Lung (tissue), 12 donors: ENCODE measurements around the gene PRIMPOL. TPM values are rescaled to one million over a fixed set of nuclear protein-coding genes. Genes with fewer than 3 reads are reported as not detected.
A peak's percentile ranks its signal among the peaks of the same experiment; 100 is the strongest.

Experiments used
- ATAC-seq: fragments of 200-7000 bp; cut with Tn5 transposase; one replicate; pipeline ENCODE4 v1.9.1; 2020; ENCODE audit warnings: moderate number of reproducible peaks; ENCODE audit not compliant: insufficient read depth, low FRiP score
- DNase-seq, 3 donors: peaks; one replicate each; pipeline ENCODE4 v3.0.0-alpha.2; 2013 to 2017
- H3K27ac ChIP-seq, 2 donors: one replicate each; pipeline ENCODE4 v1.5.1; 2013; ENCODE audit warnings: mild to moderate bottlenecking in 2 of 2, moderate library complexity in 2 of 2, control low read depth in 1 of 2, inconsistent platforms in 1 of 2, low read depth in 1 of 2, low read length in 1 of 2
- H3K27me3 ChIP-seq, 3 donors: one replicate each; pipeline ENCODE4 v1.5.1; 2013; ENCODE audit warnings: low read length in 2 of 3; ENCODE audit not compliant: control insufficient read depth in 3 of 3, insufficient read depth in 3 of 3
- H3K36me3 ChIP-seq, 4 donors: one replicate each; pipeline ENCODE4 v1.5.1; 2013; ENCODE audit warnings: low read length in 4 of 4, mild to moderate bottlenecking in 1 of 4, moderate library complexity in 1 of 4; ENCODE audit not compliant: control insufficient read depth in 4 of 4, insufficient read depth in 4 of 4
- H3K4me1 ChIP-seq, 5 donors: one replicate each; pipeline ENCODE4 v1.5.1; 2013; ENCODE audit warnings: low read length in 5 of 5, mild to moderate bottlenecking in 2 of 5, moderate library complexity in 1 of 5; ENCODE audit not compliant: control insufficient read depth in 5 of 5, insufficient read depth in 5 of 5
- H3K4me3 ChIP-seq: one replicate; pipeline ENCODE4 v1.5.1; 2013; ENCODE audit warnings: mild to moderate bottlenecking, control low read depth, moderate library complexity
- H3K9ac ChIP-seq, 2 donors: one replicate each; pipeline ENCODE4 v1.5.1; 2013; ENCODE audit warnings: low read length in 2 of 2, control low read depth in 1 of 2; ENCODE audit not compliant: insufficient read depth in 1 of 2
- H3K9me3 ChIP-seq, 4 donors: one replicate each; pipeline ENCODE4 v1.5.1; 2013; ENCODE audit warnings: low read length in 3 of 4, mild to moderate bottlenecking in 1 of 4, moderate library complexity in 1 of 4; ENCODE audit not compliant: control insufficient read depth in 4 of 4, insufficient read depth in 3 of 4
- CTCF ChIP-seq: IDR thresholded peaks from 2 replicates; pipeline ENCODE4 v1.5.1; 2012; ENCODE audit warnings: mild to moderate bottlenecking; ENCODE audit errors: control extremely low read depth, extremely low read depth
- WGBS, 2 donors: extraction: QIAGEN DNeasy Blood & Tissue Kit; methylation state at CpG; one replicate each; pipeline ENCODE4 v1.1.7; 2013; 5-methylcytosine and 5-hydroxymethylcytosine counted together
- polyA plus RNA-seq, 2 donors: library from polyadenylated mRNA; stranded (reverse); fragments of 200-250 nt; gene quantifications; one replicate each; pipeline ENCODE4 v1.2.1, GENCODE V29; 2013
- total RNA-seq, 2 donors: library from RNA; depleted of rRNA in 1 of 2; stranded (reverse); fragments of >200 nt in 1 of 2; gene quantifications; one replicate each; pipeline ENCODE4 v1.2.1, GENCODE V29; 2014 to 2021
- donor health status: control.
- donor health status: control.
- donor health status: Bipolar disorder and iron deficiency.
- donor health status: healthy.
- donor health status: DM: yes; HTN: yes; CAD: no.

PRIMPOL gene
- total and polyA plus RNA-seq, 4 donors: 7.3 to 43.4 (median 19.4) TPM

GRCh38 chr4:184636897-184637296, 12.6 kb upstream of the PRIMPOL start:
- Histone ChIP-seq H3K27me3 (no peaks in the 10 kb centered on the region), H3K9me3 (no peaks in the 10 kb centered on the region), H3K36me3 (peaks cover 11 to 25% (median 17%) of the 10 kb centered on the region in 4 donors), H3K9ac (no peak overlapping the region), H3K4me3 (no peak overlapping the region), H3K27ac (no peak overlapping the region), H3K4me1 (peaks cover 0 to 15% (median 0%) of the 10 kb centered on the region in 5 donors)
- no peak for DNase-seq
- 72 to 87% methylated on average over 4 of the region's 4 CpGs for WGBS, 2 donors
- no peak for TF ChIP-seq CTCF
- ATAC-seq: no peak

- Histone ChIP-seq H3K27me3 (no peaks in the 10 kb centered on the region), H3K36me3 (peaks cover 4 to 22% (median 10%) of the 10 kb centered on the region in 4 donors), H3K9ac (no peak overlapping the region), H3K4me1 (peaks cover 0 to 34% (median under 1%) of the 10 kb centered on the region in 5 donors), H3K4me3 (no peak overlapping the region), H3K27ac (no peak overlapping the region), H3K9me3 (no peaks in the 10 kb centered on the region)
- no peak for TF ChIP-seq CTCF
- DNase-seq (no peak), ATAC-seq (no peak)
- WGBS, 2 donors: 69 to 83% methylated on average over 3 of the region's 3 CpGs
Measured at GRCh38 chr4:184641022-184641421, 8.5 kb upstream of the PRIMPOL start.

- no peak for TF ChIP-seq CTCF
- no peaks in the 10 kb centered on the region for H3K9me3 ChIP-seq
Measured at GRCh38 chr4:184641451-184641850, 8.1 kb upstream of the PRIMPOL start.

GRCh38 chr4:184643731-184644130, 5.8 kb upstream of the PRIMPOL start:
- Histone ChIP-seq H3K36me3 (peaks cover 0 to 13% (median 2%) of the 10 kb centered on the region in 4 donors), H3K27me3 (no peaks in the 10 kb centered on the region), H3K4me3 (no peak overlapping the region), H3K9ac (no peak overlapping the region), H3K9me3 (no peaks in the 10 kb centered on the region), H3K4me1 (peaks cover 0 to 47% (median 13%) of the 10 kb centered on the region in 5 donors), H3K27ac (peak overlapping the region in 1 of 2 donors; percentile 33)
- no peak for TF ChIP-seq CTCF
- no peak for ATAC-seq
- DNase-seq: no peak
- WGBS, 2 donors: 69 to 86% methylated on average over 1 of the region's 1 CpG

More at GRCh38 chr4:184641451-184641850, 8.1 kb upstream of the PRIMPOL start:
- Histone ChIP-seq H3K27me3 (no peaks in the 10 kb centered on the region), H3K4me1 (peaks cover 0 to 35% (median 0%) of the 10 kb centered on the region in 5 donors), H3K4me3 (no peak overlapping the region), H3K9ac (no peak overlapping the region), H3K27ac (no peak overlapping the region), H3K36me3 (peaks cover 4 to 20% (median 9%) of the 10 kb centered on the region in 4 donors)
- 95 to 97% methylated on average over 5 of the region's 5 CpGs for WGBS, 2 donors
- no peak for DNase-seq
- ATAC-seq: no peak
